Activated CD4-positive, alpha-beta T cell treated with anti-CD3 and anti-CD28 coated beads for 36 hours (primary cell): ENCODE measurements around the gene PATZ1. TPM values are rescaled to one million over a fixed set of nuclear protein-coding genes. Genes with fewer than 3 reads are reported as not detected.

Experiments used
- ATAC-seq: fragments of 200-7000 bp; cut with Tn5 transposase; one replicate; pipeline ENCODE4 v1.10.0; 2021; ENCODE audit warnings: mild to moderate bottlenecking, moderate library complexity
- CTCF ChIA-PET: fragments of 350-600 bp; sonication (Branson Sonifier 250); formaldehyde crosslinking; loops from one replicate; lab custom pipeline; 2021; ENCODE audit warnings: antibody characterized with exemption; lab: Charles Lee
- POLR2A ChIA-PET: fragments of 350-600 bp; sonication (Branson Sonifier 250); formaldehyde crosslinking; loops from one replicate; lab custom pipeline; 2021; ENCODE audit warnings: antibody characterized with exemption, inconsistent platforms; lab: Charles Lee
- DNase-seq: peaks from one replicate; pipeline ENCODE4 v3.0.0-alpha.2; 2020
- H3K27ac Mint-ChIP-seq: one replicate; pipeline ENCODE4 v1.8.0; 2021; ENCODE audit warnings: mixed read lengths
- H3K27me3 Mint-ChIP-seq: one replicate; pipeline ENCODE4 v1.8.0; 2021; ENCODE audit warnings: mixed read lengths
- H3K36me3 Mint-ChIP-seq: one replicate; pipeline ENCODE4 v1.8.0; 2021; ENCODE audit warnings: low read depth, mixed read lengths
- H3K4me1 Mint-ChIP-seq: one replicate; pipeline ENCODE4 v1.8.0; 2021; ENCODE audit warnings: mixed read lengths
- H3K4me3 Mint-ChIP-seq: one replicate; pipeline ENCODE4 v1.8.0; 2021; ENCODE audit warnings: mild to moderate bottlenecking, moderate library complexity, mixed read lengths
- H3K9me3 Mint-ChIP-seq: one replicate; pipeline ENCODE4 v1.8.0; 2021; ENCODE audit warnings: low read depth, mixed read lengths
- intact Hi-C, 2 experiments: fragments of 100-400 bp; cut with DNase I in 1 of 2; cut with micrococcal nuclease in 1 of 2; formaldehyde crosslinking; loops; one replicate each; pipeline versions ENCODE4 v1.14.2 to v1.15.1; 2022 to 2024; cut with DNase I, micrococcal nuclease
- total RNA-seq, 2 experiments: library from RNA; stranded (reverse); gene quantifications; one replicate each; pipeline ENCODE4 v1.2.3, GENCODE V29; 2021

PATZ1 gene
- total RNA-seq, 2 experiments from 2014 or later, result 22.9 to 23.9 TPM

DNA sequence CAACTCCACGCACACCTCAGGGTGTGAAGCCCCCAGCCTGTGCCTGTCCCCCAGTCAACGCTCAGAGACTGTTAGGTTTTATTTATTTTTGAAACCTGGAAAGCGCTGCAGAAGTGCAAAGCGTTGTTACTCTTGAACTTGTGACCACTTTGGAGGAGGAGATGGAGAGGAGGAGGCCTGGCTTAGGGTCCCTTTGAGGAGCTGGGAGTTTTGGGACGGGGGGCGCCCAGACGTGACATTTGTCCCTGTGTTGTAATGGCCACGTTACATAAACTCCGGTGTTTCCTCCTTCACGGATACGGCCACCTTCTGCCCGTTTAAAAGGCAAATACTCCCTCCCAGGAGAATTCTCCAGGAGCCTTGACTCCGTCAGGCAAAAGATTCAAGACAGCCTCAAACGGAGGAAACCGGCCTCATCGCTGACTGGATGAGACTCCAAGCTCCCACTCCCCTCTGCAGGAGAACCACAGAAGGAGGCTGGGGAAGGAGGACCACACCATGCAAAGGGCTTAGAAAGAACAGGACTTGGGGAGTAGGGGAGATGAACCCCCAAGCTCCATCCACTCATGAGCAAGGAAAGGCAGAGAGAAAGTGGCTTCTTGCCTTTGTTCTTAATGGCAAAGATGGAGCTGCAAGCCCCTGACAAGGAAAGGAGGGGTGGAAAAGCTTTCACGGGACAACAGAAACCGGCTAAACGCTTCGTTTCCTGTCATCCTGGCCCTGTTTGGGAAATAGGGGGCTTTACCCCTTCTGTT lies 54.5 kb downstream of the PATZ1 start:
- intact Hi-C loops, result loop anchor here (1.0 to 5.0 kb wide), 18 partner anchors 11 to 869 kb away; partner anchors contain the start of genes DRG1 (in 2 of the 2), PATZ1 (in 2 of the 2), RNF185 (in 2 of the 2) and DEPDC5 (in 1 of the 2)
- peaks cover 26% of the 10 kb centered on the region for H3K36me3 Mint-ChIP-seq
- DNase-seq, result peak; percentile 39

GRCh38 chr22:31290494-31291471 lies 55.4 kb downstream of the PATZ1 start:
- Mint-ChIP-seq H3K27me3 (no peaks in the 10 kb centered on the region), H3K4me1 (peaks cover 71% of the 10 kb centered on the region), H3K36me3 (peaks cover 29% of the 10 kb centered on the region), H3K9me3 (peaks cover 2% of the 10 kb centered on the region), H3K4me3 (peak overlapping the region; percentile 90), H3K27ac (peak overlapping the region; percentile 97)
- ChIA-PET POLR2A (interaction anchor here (0.7 to 5.6 kb wide), 10 partner anchors 13 to 642 kb away, joined by 3 to 38 read pairs (median 4); partner anchors contain the start of genes MORC2, PATZ1 and SELENOM), CTCF (interaction anchor here (0.8 to 2.8 kb wide), 15 partner anchors 9 to 82 kb away, joined by 3 to 24 read pairs (median 6); partner anchors contain the start of gene LIMK2)
- intact Hi-C loops, result loop anchor here (1.0 to 5.0 kb wide), 16 partner anchors 57 to 868 kb away; partner anchors contain the start of genes LIMK2 (in 2 of the 2), DEPDC5 (in 1 of the 2), DRG1 (in 1 of the 2) and MORC2 (in 1 of the 2)
- ATAC-seq (peak; percentile 78), DNase-seq (peak; percentile 97)

More for the DNA sequence above, 54.5 kb downstream of the PATZ1 start:
- Mint-ChIP-seq H3K9me3 (peaks cover 2% of the 10 kb centered on the region), H3K27me3 (no peaks in the 10 kb centered on the region), H3K4me1 (peaks cover 71% of the 10 kb centered on the region), H3K27ac (peak overlapping the region; percentile 97), H3K4me3 (peak overlapping the region; percentile 90)
- ChIA-PET CTCF (interaction anchor here (0.6 to 8.0 kb wide), 21 partner anchors 9 to 648 kb away, joined by 3 to 80 read pairs (median 4); partner anchors contain the start of genes LIMK2 and SELENOM), POLR2A (interaction anchor here (0.6 to 5.6 kb wide), 11 partner anchors 8 to 323 kb away, joined by 3 to 38 read pairs (median 7); partner anchors contain the start of genes LIMK2, MORC2 and TUG1)
- ATAC-seq, result no peak

- intact Hi-C loops, result loop anchor here in 1 of 2 experiments (5.0 kb wide), 1 partner anchor 652 kb away; the partner anchor contains the start of gene SLC35E4
- CTCF ChIA-PET, result interaction anchor here (0.7 to 2.8 kb wide), 7 partner anchors 7 to 342 kb away, joined by 4 to 24 read pairs (median 6); no protein-coding TSS in a partner anchor
- Mint-ChIP-seq H3K9me3 (peaks cover 2% of the 10 kb centered on the region), H3K4me3 (peak overlapping the region; percentile 90), H3K36me3 (peaks cover 34% of the 10 kb centered on the region), H3K27me3 (no peaks in the 10 kb centered on the region), H3K4me1 (peaks cover 75% of the 10 kb centered on the region), H3K27ac (peak overlapping the region; percentile 97)
- POLR2A ChIA-PET, result interaction anchor here (5.6 kb wide), 1 partner anchor 11 kb away, joined by 38 read pairs; no protein-coding TSS in a partner anchor
- no peak for ATAC-seq
- no peak for DNase-seq
These were observed 56.8 kb downstream of the PATZ1 start for GRCh38 chr22:31289344-31289743.

DNA sequence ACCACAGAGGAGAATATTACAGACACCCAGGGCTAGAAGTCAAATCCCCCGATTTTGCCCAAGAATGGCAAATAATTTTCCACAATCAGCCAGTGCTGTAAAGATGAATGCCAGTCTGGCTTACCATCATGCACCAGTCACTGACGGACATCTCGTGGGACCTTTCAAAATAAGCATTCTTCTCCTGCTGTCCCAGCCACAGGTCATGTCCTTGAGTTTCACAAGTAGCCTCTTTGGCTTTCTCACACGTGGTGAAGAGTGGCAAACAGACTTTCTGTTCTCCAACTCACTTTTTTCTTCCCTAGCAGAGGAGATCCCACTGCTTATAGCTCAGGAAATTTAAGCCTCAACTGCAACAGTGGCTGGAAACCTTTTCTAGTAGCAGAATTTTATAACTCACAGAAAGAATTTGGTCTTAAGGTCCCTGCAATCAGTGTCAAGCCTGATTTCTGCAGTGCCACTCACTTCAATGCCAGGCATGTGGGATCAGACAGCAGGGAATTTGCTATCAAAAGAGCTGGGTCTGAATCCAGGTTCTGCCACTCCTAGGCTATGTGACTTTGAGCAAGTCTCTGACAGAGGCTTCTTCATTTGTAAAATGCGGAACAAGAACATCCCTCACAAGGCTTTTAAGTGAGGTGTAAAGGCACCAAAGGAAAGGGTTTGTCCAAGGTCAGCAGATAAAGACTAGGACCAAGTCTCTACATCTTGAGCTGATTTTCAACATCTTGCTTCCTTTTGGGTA lies 57.5 kb downstream of the PATZ1 start:
- Mint-ChIP-seq H3K4me1 (peaks cover 75% of the 10 kb centered on the region), H3K36me3 (peaks cover 33% of the 10 kb centered on the region), H3K27me3 (no peaks in the 10 kb centered on the region), H3K4me3 (peak overlapping the region; percentile 90), H3K9me3 (peaks cover under 1% of the 10 kb centered on the region), H3K27ac (peak overlapping the region; percentile 97)
- DNase-seq, result no peak
- intact Hi-C loops, result loop anchor here in 1 of 2 experiments (5.0 kb wide), 1 partner anchor 651 kb away; the partner anchor contains the start of gene SLC35E4
- ChIA-PET CTCF (interaction anchor here (0.6 to 2.8 kb wide), 6 partner anchors 9 to 210 kb away, joined by 3 to 24 read pairs (median 6); no protein-coding TSS in a partner anchor), POLR2A (interaction anchor here (5.6 kb wide), 1 partner anchor 11 kb away, joined by 38 read pairs; no protein-coding TSS in a partner anchor)
- ATAC-seq, result no peak

- Mint-ChIP-seq H3K4me3 (peak overlapping the region; percentile 90), H3K4me1 (peaks cover 76% of the 10 kb centered on the region), H3K27me3 (no peaks in the 10 kb centered on the region), H3K9me3 (no peaks in the 10 kb centered on the region), H3K36me3 (peaks cover 34% of the 10 kb centered on the region), H3K27ac (peak overlapping the region; percentile 97)
- DNase-seq, result no peak
- no peak for ATAC-seq
- POLR2A ChIA-PET, result interaction anchor here (5.6 kb wide), 1 partner anchor 10 kb away, joined by 38 read pairs; no protein-coding TSS in a partner anchor
- CTCF ChIA-PET, result interaction anchor here (0.7 to 0.9 kb wide), 3 partner anchors 9 to 11 kb away, joined by 3 read pairs; no protein-coding TSS in a partner anchor
- intact Hi-C loops, result loop anchor here in 1 of 2 experiments (5.0 kb wide), 1 partner anchor 651 kb away; the partner anchor contains the start of gene SLC35E4
These were observed 58.2 kb downstream of the PATZ1 start for GRCh38 chr22:31287818-31288495.

DNA sequence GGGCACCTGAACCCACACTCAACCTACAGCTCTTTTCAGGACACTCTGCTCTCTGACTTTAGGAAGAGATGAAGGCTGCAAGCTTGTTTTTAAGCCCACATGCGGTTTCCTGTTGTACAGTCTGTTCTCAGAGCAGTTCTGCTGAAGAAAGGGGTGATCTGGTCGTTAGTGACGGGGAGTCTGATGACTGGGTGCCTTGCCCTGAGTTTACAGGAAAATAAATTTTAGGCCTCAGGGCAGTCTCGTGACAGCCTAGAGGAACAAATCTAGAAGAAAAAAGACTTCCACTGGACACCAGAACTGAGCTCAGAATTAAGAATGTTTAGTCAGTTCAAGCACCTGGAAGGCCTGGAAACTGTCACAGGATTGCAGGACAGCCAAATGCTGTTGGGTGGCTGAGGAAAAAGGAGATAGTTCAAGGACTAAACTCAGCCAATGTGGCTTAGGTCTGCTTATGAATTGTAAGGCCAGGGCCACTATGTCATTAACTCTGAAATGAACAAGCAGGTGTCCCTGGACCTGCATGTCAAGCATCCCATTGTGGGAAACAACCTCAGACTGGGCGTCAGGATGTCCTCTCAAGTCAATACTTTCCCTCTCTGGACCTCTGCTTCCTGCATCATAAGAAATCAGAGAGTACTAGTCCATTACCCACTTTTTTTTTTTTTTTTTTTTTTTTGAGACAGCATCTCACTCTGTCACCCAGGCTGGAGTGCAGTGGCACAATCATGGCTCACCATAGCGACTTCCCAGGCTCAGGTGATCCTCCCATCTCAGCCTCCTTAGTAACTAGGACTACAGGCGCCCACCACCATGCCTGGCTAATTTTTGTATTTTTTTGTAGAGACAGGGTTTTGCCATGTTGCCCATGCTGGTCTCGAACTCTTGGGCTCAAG lies 59.5 kb downstream of the PATZ1 start:
- DNase-seq (peak; percentile 72), ATAC-seq (peak; percentile 68)
- intact Hi-C loops, result loop anchor here in 1 of 2 experiments (1.0 to 5.0 kb wide), 2 partner anchors 179 to 649 kb away; partner anchors contain the start of genes SELENOM and SLC35E4
- peak overlapping the region; percentile 5 for H3K4me3 Mint-ChIP-seq
- H3K27me3 Mint-ChIP-seq, result no peaks in the 10 kb centered on the region
- ChIA-PET CTCF (interaction anchor here (0.7 to 2.2 kb wide), 4 partner anchors 7 to 637 kb away, joined by 3 to 7 read pairs (median 6); partner anchors contain the start of gene SELENOM), POLR2A (interaction anchor here (0.6 to 1.6 kb wide), 5 partner anchors 13 to 1689 kb away, joined by 3 to 10 read pairs (median 4); no protein-coding TSS in a partner anchor)
- peaks cover 39% of the 10 kb centered on the region for H3K36me3 Mint-ChIP-seq
- peak overlapping the region; percentile 97 for H3K27ac Mint-ChIP-seq
- H3K9me3 Mint-ChIP-seq, result no peaks in the 10 kb centered on the region
- H3K4me1 Mint-ChIP-seq, result peaks cover 80% of the 10 kb centered on the region

GRCh38 chr22:31284281-31285155 lies 61.6 kb downstream of the PATZ1 start:
- intact Hi-C loops, result loop anchor here in 1 of 2 experiments (5.0 kb wide), 1 partner anchor 647 kb away; the partner anchor contains the start of gene SLC35E4
- Mint-ChIP-seq H3K9me3 (no peaks in the 10 kb centered on the region), H3K27me3 (no peaks in the 10 kb centered on the region), H3K4me3 (no peak overlapping the region), H3K4me1 (peaks cover 96% of the 10 kb centered on the region), H3K36me3 (peaks cover 50% of the 10 kb centered on the region), H3K27ac (peak overlapping the region; percentile 97)
- DNase-seq (no peak), ATAC-seq (no peak)
- ChIA-PET CTCF (interaction anchor here (0.6 to 3.9 kb wide), 6 partner anchors 11 to 1823 kb away, joined by 3 to 22 read pairs (median 6); no protein-coding TSS in a partner anchor), POLR2A (interaction anchor here (0.6 kb wide), 1 partner anchor 18 kb away, joined by 3 read pairs; no protein-coding TSS in a partner anchor)
